SK-N-MC (cell line): ENCODE results near the gene DNAH14.

Experiments used
- EZH2 ChIP-seq: fragments of 200-600 bp; sonication (generic); IDR thresholded peaks from one replicate; pipeline ENCODE4 v1.6.1; 2017; ENCODE audit warnings: antibody characterized with exemption
- POLR2AphosphoS5 ChIP-seq: IDR thresholded peaks from 2 replicates; pipeline ENCODE4 v1.6.1; 2012; ENCODE audit warnings: mild to moderate bottlenecking, low read depth, low read length, borderline replicate concordance

DNA sequence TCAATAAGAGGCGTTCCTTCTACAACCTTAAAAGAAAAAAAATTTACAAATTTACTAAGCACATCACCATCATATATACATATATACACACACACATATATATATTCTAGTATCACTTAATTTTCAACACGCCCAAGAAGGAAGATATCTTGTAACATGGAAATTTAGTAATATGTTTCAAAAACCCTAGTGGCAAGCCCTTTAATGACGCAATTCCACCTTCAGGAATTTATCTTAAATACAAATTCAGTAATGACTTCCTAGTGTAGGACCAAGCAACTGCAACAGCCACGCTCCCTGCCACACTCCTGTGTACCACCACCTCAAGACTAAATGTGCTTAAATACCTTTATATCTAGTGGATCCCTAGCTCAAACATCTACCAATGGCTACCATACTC, 485.8 kb downstream of the DNAH14 start:
- TF ChIP-seq EZH2 (no peak), POLR2AphosphoS5 (no peak)
